Stomach (tissue), 9 donors: ENCODE data around the gene MS4A5. TPM values are rescaled to one million over a fixed set of nuclear protein-coding genes. Genes with fewer than 3 reads are reported as not detected.
"Not testable (repeated sequence)": the region's sequence is repeated elsewhere in the genome, so short reads cannot be mapped to it uniquely, and the experiment has no call there.

Source experiments
- DNase-seq, 2 donors: peaks; one replicate each; pipeline versions ENCODE4 v3.0.0 to v3.0.0-alpha.2; 2013 to 2019
- H3K27ac ChIP-seq, 5 donors: fragments of 200-600 bp in 4 of 5; sonication (generic) in 4 of 5; one replicate each; pipeline ENCODE4 v1.5.1; 2013 to 2019; ENCODE audit warnings: mild to moderate bottlenecking in 1 of 5, moderate library complexity in 1 of 5
- H3K27me3 ChIP-seq, 3 donors: fragments of 200-600 bp; sonication (generic); one replicate each; pipeline ENCODE4 v1.5.1; 2017 to 2019; ENCODE audit warnings: mixed run types in 1 of 3
- H3K36me3 ChIP-seq, 4 donors: fragments of 200-600 bp; sonication (generic); 1 replicate in 3 of 4; 2 replicates in 1 of 4; pipeline ENCODE4 v1.5.1; 2016 to 2019
- H3K4me1 ChIP-seq, 4 donors: fragments of 200-600 bp; sonication (generic); one replicate each; pipeline ENCODE4 v1.5.1; 2016 to 2019
- H3K4me3 ChIP-seq, 4 donors: fragments of 200-600 bp; sonication (generic) in 3 of 4; one replicate each; pipeline ENCODE4 v1.5.1; 2016 to 2019; ENCODE audit warnings: mild to moderate bottlenecking in 1 of 4
- H3K9me3 ChIP-seq, 4 donors: fragments of 200-600 bp; sonication (generic); one replicate each; pipeline ENCODE4 v1.5.1; 2016 to 2019
- CTCF ChIP-seq, 7 experiments: fragments of 450-650 bp in 4 of 7; fragments of 200-600 bp in 3 of 7; sonication (generic) in 3 of 7; IDR thresholded peaks; one replicate each; pipeline ENCODE4 v1.5.1; 2016 to 2019; ENCODE audit warnings: antibody characterized with exemption in 7 of 7, control low read depth in 2 of 7, mild to moderate bottlenecking in 1 of 7
- EP300 ChIP-seq: sonication (generic); formaldehyde crosslinking; IDR thresholded peaks from one replicate; pipeline ENCODE4 v1.6.1; 2017; ENCODE audit warnings: antibody characterized with exemption
- POLR2A ChIP-seq, 4 donors: fragments of 450-650 bp; IDR thresholded peaks; one replicate each; pipeline ENCODE4 v1.6.1; 2016; ENCODE audit warnings: antibody characterized with exemption in 4 of 4, control low read depth in 2 of 4, mild to moderate bottlenecking in 1 of 4, moderate library complexity in 1 of 4
- POLR2AphosphoS5 ChIP-seq, 3 donors: sonication (generic); formaldehyde crosslinking; IDR thresholded peaks; one replicate each; pipeline ENCODE4 v1.6.1; 2016; ENCODE audit warnings: antibody characterized with exemption in 3 of 3
- WGBS, 5 donors: extraction: QIAGEN DNeasy Blood & Tissue Kit in 3 of 5; methylation state at CpG; one replicate each; pipeline versions ENCODE4 v1.1.5 to v1.1.7; 2013 to 2018; 5-methylcytosine and 5-hydroxymethylcytosine counted together
- intact Hi-C: fragments of 100-400 bp; cut with DNase I; formaldehyde crosslinking; loops from one replicate; pipeline ENCODE4 v1.15.1; 2023; ENCODE audit warnings: low total_unique reads
- polyA plus RNA-seq, 3 donors: library from polyadenylated mRNA; stranded (reverse); fragments of 200-250 nt; gene quantifications; one replicate each; pipeline ENCODE4 v1.2.3, GENCODE V29; 2013
- total RNA-seq, 5 donors: library from RNA; depleted of rRNA; stranded (reverse); fragments of >200 nt; gene quantifications; one replicate each; pipeline versions ENCODE4 v1.1.0 to v1.2.3, GENCODE V29; 2014 to 2016
- donor health status: healthy with polysubstance abuse.
- donor health status: Bipolar disorder and iron deficiency.
- donor health status: healthy.

Gene MS4A5
- total and polyA plus RNA-seq, 8 donors: not detected

- intact Hi-C loops: no loop called here
These were observed 4.0 kb downstream of the MS4A5 start for GRCh38 chr11:60433401-60433800.

GRCh38 chr11:60447070-60447469, 17.7 kb downstream of the MS4A5 start:
- Histone ChIP-seq H3K4me1 (peaks cover 0 to 4% (median 0%) of the 10 kb centered on the region in 4 donors), H3K27ac (no peak overlapping the region), H3K9me3 (no peaks in the 10 kb centered on the region), H3K4me3 (no peak overlapping the region), H3K36me3 (no peaks in the 10 kb centered on the region), H3K27me3 (no peaks in the 10 kb centered on the region)
- DNase-seq: no peak
- TF ChIP-seq POLR2A (IDR thresholded peaks at IDR 0.05): no peak
- no peak for TF ChIP-seq CTCF (IDR thresholded peaks at IDR 0.05)
- no peak for TF ChIP-seq EP300
- TF ChIP-seq POLR2AphosphoS5 (IDR thresholded peaks at IDR 0.05): no peak
- intact Hi-C loops: no loop called here

More at GRCh38 chr11:60433401-60433800, 4.0 kb downstream of the MS4A5 start:
- WGBS, 5 donors: 62 to 69% (median 63%) methylated on average over 4 of the region's 4 CpGs
- Histone ChIP-seq H3K27me3 (no peaks in the 10 kb centered on the region), H3K36me3 (no peaks in the 10 kb centered on the region), H3K9me3 (no peaks in the 10 kb centered on the region), H3K4me3 (no peak overlapping the region), H3K4me1 (no peaks in the 10 kb centered on the region), H3K27ac (no peak overlapping the region)
- DNase-seq: no peak
- TF ChIP-seq CTCF (IDR thresholded peaks at IDR 0.05) (no peak), EP300 (no peak), POLR2A (IDR thresholded peaks at IDR 0.05) (no peak), POLR2AphosphoS5 (IDR thresholded peaks at IDR 0.05) (no peak)

- Histone ChIP-seq H3K27me3 (no peaks in the 10 kb centered on the region), H3K27ac (no peak overlapping the region), H3K36me3 (no peaks in the 10 kb centered on the region), H3K4me3 (no peak overlapping the region), H3K9me3 (no peaks in the 10 kb centered on the region), H3K4me1 (peaks cover 0 to 4% (median 0%) of the 10 kb centered on the region in 4 donors)
- DNase-seq: no peak
- TF ChIP-seq POLR2AphosphoS5 (IDR thresholded peaks at IDR 0.05): no peak
- TF ChIP-seq POLR2A (IDR thresholded peaks at IDR 0.05): no peak
- TF ChIP-seq EP300: no peak
- TF ChIP-seq CTCF (IDR thresholded peaks at IDR 0.05): no peak
- intact Hi-C loops: no loop called here
These were observed 18.5 kb downstream of the MS4A5 start for GRCh38 chr11:60447846-60448245.

- DNase-seq, intact Hi-C loops, H3K9me3 ChIP-seq, H3K27me3 ChIP-seq, H3K4me1 ChIP-seq, H3K36me3 ChIP-seq, H3K27ac ChIP-seq, H3K4me3 ChIP-seq: not testable (repeated sequence)
- 92 to 99% (median 94%) methylated on average over 15 to 32 of the region's 32 CpGs; no CpG with 5 or more reads in 1 of the 5 donors for WGBS, 5 donors
These were observed 21.8 kb downstream of the MS4A5 start for GRCh38 chr11:60451185-60451584.

GRCh38 chr11:60454212-60454611, 24.8 kb downstream of the MS4A5 start:
- H3K4me3 ChIP-seq: no peak overlapping the region
- TF ChIP-seq POLR2AphosphoS5 (IDR thresholded peaks at IDR 0.05): no peak
- TF ChIP-seq POLR2A (IDR thresholded peaks at IDR 0.05): no peak
- TF ChIP-seq EP300: no peak
- no peak for TF ChIP-seq CTCF (IDR thresholded peaks at IDR 0.05)
- H3K36me3 ChIP-seq: no peaks in the 10 kb centered on the region
- intact Hi-C loops: no loop called here
- no peaks in the 10 kb centered on the region for H3K4me1 ChIP-seq
- H3K9me3 ChIP-seq: no peaks in the 10 kb centered on the region
- no peak overlapping the region for H3K27ac ChIP-seq
- DNase-seq: no peak
- no peaks in the 10 kb centered on the region for H3K27me3 ChIP-seq
